Hindlimb muscle (tissue), 1 donor: ENCODE results near the gene WWOX. TPM values are rescaled to one million over a fixed set of nuclear protein-coding genes. Genes with fewer than 3 reads are reported as not detected.
"Not testable (repeated sequence)": the region's sequence is repeated elsewhere in the genome, so short reads cannot be mapped to it uniquely, and the experiment has no call there.

Source experiments
- DNase-seq: peaks from one replicate; pipeline ENCODE4 v3.0.0-alpha.2; 2013
- polyA plus RNA-seq: library from polyadenylated mRNA; unstranded; fragments of 120-200 nt; gene quantifications from one replicate; pipeline ENCODE4 v1.2.1, GENCODE V29; 2013; ENCODE audit not compliant: insufficient read length

WWOX gene
- polyA plus RNA-seq, 1 donor, result 12.9 TPM

DNA sequence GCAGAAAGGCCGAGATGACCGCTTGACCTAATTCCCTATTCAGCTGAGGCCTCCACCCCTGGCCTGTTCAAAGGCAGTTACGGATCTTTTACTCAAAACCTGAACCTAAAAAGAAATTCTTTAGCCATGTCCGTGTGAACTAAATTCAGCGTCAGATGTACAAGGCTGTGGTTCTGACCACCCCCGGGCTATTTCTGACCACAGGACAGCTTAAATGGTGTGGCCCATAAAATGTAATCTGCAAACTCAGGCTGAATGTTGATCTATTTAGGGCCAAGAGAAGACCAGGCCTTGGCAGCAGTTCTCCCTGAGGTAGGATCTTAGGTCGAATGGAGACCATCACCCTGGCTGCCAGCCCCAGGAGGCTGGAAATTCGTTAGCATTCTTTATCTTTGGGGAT, 485.5 kb downstream of the WWOX start:
- no peak for DNase-seq

DNA sequence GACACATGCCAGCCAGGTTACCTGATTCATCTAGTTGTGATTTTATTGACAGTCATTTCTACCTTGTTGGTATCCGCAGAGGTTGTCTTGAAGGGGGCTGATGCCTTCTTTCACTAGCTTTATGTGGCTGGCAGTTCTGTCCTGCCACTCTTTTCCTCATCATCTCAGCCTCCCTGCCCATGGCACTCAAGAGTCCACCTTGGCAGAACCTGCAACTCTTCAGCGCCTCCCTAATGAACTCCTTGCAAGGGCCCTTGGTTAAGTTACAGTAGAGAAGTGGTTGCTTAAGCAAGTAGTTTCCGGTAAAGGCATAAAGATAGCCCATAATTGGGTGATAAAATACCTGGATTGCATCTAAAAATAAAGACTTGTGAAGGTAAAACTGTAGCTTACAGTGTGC, 489.9 kb downstream of the WWOX start:
- DNase-seq, result no peak

DNA sequence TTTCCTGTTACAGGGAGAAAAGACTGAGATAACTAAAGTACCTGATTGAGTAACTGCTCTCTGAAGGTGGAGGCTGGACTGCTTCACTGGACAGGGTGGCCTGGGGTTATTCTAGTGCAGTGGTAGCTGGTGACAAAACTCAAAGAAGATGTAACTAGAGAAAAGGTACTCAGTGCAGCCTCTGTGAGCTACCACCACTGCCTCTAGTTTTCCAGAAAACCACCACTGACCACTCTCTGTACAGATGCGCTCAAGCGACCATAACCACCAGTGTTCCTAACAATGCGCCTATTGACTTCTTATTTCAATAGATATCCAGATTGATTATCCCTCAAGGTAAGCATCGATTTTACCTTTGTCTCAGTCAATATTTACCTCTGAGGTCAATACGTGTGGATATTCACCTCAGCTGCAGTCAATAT, 492.2 kb downstream of the WWOX start:
- no peak for DNase-seq

DNA sequence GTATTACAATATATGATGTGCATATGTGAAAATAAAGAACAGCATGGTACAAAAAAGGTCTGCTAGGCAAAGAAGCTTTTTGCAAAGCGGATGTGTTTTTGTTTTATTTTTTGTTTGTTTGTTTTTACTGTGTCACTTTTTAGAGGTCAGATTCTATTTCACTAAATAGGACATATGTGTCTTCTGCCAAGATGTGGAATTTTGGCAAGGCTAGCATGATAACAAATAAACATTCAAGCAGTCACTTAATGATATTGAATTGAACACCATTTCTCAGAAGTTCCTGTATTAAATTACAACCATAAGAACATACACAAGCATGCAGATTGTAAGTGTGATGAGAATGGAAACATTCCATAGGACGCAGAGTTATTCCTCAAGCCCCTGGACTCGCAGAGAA, 492.7 kb downstream of the WWOX start:
- no peak for DNase-seq

DNA sequence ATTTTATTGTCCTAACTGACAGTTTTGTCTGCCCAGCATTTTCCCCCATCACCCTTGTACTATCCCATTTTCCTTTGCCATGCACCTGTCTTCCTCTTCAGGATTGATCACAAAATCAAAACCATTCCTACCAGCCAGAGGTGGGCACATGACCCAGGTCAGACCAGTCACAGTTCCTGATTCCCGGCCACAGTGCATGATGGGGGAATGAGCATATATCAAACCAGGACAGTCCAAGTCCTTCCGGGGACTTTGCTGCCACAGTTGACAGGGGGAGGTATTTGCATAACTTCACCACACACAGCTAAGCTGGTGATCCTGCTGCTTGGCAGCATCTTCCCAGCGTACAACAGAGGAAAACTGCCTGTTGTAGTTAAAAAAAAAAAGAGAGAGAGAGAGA, 493.9 kb downstream of the WWOX start:
- DNase-seq, result no peak

DNA sequence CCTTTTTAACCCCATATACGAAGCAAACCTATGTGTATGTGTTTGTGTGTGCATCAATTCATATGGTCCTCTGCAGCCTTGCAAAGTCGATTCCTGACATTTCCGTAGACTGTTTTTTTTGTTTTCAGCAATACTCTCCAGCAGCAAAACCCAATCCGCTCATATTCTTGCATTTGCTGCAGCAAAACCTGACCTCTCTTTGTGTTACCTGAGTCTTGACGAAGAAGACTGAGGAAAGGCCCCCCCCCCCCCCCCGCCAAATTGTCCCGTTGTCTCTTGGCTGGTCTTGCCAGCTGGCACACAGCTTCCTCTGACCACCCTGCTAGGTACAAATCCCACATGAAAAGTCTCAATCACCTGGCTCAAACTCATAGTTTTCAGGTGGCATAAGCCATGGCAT, 494.7 kb downstream of the WWOX start:
- DNase-seq, result no peak

DNA sequence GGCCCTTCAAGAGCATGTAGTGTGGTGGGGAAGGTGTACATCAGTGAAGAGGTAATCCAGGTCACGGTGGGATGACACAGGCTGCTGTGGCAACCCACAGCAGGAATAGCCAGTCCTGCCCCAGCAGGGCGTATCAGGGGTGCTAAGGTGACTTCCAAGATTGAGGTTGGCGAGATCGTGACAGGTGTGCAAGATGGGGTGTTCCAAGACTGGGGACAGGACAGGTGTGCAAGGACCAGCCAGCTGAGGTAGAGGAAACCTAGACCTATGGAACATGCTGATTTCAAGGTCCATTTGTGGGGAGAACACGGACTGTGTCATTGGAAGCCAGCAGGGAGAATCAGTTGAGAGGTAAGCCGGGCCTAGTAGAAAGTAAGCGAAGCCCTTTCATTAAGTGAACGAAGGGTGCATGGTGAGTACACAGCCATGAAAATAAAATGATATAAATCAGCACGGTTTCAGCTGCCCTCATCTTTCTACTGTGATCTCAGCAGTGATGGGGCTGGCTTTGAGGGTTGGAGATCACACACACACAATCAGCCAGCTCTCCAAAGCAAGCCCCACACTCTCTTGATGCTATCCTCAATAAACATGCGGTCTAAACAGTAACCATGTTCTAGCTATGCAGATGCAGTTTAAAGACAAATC, 497.0 kb downstream of the WWOX start:
- no peak for DNase-seq

DNA sequence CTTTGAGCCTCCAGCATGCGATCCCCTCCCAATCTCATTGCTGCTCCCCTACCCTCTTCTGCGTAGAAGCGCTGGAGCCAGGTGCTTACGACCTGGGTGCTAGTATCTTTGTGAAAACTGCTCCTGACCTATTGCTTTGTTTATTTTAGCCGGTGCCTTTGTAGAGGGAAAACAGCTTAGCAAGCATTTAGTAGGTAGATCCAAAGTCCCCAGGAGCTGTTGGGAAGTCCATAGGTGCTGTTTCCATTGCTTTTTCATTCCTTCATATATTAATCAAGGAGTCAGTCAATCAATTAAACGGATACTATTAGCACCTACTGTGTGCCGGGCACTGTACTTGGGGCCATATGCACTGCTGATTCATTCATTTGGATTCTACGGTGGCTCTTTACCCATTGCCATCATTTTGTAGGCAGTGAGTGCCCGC, 497.6 kb downstream of the WWOX start:
- DNase-seq, result no peak

DNA sequence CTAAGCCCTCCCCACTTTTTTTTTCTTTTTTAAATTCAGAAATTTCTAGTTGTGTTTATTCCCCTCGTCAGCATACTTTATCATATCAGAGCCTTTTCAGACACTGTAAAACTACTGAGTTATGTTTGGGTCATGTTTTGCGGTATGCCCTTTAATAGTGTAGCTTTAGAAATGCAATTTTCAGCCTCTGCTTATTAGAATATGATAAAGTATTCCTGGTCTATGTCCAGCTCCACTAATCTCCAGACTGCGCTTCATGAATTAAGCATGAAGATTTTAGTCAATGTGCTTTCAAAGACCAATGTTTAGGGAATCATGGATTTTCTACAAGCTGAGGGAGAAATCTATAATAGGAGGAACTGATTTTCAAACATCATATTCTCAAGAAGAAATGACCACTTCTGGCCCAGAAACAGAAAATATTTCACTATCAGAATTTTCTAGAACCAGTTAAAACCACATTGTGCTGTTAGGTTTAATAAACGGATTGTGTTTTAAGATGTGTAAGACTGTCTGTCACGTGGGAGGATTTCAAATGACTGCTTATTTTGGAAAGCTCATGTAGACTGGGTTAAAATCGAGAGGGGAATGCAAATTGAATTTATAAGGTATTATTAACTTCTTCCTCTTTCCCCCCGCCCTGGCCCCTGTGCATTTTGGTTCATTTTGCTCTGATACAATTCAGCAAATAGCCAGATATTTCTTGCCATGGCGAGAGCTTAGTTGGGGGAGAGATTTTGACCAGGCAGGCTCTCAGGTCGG, 498.5 kb downstream of the WWOX start:
- no peak for DNase-seq

DNA sequence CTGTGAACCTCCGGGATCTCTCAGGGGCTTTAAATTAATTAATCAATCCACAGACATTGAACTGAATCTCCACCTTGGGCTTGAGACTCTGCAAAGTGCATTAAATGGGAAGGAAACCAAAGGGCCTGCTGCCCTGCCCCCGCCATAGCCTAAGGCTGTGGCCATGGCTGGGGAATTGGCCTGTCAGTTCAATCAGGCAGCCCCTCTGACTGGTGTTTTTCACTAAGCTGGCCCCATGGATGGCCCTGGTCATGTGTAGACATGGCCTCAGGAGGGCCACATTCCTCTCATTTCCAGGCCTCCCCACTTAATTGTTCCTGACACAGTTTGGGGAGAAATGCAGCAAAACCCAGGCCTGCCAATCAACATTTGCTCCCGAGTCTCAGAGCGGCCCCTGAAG, 499.8 kb downstream of the WWOX start:
- no peak for DNase-seq

DNA sequence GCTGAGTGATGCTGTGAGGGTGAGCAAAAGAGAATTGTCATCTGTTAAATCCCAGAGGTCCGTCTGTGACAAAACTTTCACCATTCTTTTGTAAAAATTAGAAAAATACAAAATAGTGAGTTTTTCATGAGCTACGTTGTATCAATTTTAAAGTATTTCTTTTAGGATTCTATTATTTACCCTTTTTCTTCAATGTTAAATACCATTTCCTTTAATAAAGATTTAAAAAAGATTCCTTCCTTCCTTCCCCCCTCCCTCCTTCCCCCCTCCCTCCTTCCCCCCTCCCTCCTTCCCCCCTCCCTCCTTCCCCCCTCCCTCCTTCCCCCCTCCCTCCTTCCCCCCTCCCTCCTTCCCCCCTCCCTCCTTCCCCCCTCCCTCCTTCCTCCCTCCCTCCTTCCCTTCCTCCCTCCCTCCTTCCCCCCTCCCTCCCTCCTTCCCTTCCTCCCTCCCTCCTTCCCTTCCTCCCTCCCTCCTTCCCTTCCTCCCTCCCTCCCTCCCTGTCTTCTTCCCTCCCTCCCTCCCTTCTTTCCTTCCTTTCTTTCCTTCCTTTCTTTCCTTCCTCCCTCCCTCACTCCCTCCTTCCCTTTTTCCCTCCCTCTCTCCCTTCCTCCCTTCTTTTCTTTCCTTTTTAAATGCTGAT, 505.1 kb downstream of the WWOX start:
- not testable (repeated sequence) for DNase-seq

DNA sequence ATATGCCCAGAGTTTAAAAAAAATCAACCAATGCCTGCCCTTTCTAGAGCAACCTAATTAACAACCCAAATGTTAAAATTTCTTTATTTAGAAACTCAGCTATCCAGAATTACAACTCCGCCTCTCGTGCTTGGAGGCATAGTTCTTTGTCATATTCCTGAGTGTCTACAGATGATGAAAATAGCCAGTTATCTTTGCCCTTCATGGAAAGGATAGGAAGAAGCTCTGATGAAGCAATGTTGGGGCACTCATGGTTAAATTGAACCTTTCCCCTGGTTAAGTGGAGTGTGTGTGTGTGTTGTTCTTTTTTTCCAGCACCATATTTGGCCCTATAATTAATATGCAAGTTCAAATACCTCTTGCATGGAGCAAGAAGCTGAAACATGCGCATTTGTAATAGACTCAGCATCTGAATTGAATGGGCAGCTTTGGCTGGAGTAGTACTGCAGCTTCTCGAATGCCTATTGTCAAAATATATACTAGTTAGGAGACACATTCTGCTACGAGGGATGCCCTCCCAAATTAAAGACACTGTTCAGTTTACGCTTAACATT, 506.2 kb downstream of the WWOX start:
- DNase-seq, result no peak

DNA sequence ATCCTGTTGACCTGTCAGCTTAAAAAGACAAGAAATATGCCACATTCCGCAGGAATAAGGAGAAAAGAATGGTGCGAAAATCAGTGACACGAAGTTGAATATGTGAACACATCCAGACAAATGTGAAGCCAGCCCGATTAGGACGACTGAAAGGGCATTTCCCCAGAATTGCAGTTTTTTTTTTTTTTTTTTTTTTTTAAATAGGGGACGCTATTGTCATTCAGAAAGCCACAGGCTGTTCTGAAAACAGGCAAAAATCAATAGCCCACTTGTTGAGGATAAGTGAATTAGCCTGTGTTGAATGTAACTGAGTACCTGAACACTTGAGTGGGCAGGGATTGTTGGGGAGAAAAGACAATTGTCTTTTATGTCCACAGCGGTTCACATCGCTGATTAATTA, 507.1 kb downstream of the WWOX start:
- no peak for DNase-seq

DNA sequence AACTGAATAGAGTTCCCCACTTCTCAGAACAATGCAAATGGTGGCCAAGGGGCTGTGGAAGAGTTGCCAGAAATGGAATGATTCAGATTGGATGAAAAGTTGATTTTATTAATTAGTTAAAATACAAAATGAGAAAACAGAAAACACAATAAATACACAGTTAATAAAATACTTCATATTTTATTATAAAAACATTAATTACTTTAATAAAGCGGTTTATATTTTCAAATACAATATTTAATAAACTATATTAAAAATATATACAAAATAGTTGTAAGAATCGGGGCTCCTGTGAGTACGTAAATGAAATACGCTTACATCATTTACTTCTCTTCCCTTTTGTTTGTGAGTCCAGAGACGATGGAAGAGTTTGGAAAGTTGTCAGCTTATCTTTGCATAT, 507.6 kb downstream of the WWOX start:
- DNase-seq, result no peak

DNA sequence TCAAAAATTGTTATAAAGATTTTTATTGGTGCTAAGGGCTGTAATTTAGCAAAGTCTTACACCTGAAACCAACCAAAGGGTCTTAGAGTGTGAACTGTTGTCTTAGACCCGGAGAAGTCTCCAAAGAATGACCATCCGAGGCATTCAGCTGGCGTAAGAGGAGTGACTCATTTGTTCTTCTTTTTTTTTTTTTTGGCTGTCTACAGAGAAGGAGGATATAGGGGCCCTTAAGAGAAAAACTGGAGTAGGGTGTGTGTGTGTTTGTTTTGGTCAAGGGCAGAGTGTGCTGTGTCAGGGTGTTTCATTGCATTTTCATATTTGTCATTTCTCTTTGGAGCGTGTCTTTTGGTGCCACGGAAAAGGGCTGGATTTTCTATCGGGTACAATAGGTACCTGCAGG, 508.0 kb downstream of the WWOX start:
- no peak for DNase-seq

DNA sequence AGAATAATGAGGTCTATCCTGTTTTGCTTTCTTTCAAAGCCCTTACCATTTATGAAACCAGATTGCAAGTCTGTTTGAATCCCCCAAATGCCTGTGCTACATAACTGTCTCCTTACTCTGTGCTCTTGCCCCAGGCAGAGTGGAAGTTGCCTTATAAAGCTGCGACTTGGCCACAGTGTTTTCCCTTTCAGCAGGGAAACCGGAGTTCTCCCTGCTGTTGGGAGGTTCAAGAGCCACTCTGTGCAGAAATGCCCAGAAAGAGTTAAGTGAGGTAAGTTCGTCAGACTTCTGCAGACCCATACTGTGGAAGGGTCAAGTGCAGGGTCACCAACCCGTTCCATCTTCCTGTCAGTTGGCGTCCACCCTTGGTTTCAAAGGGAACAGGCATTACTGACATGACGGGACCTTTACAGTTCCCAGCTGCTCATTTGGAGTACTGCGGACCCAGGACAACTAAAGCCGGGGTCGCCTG, 508.9 kb downstream of the WWOX start:
- DNase-seq, result no peak

DNA sequence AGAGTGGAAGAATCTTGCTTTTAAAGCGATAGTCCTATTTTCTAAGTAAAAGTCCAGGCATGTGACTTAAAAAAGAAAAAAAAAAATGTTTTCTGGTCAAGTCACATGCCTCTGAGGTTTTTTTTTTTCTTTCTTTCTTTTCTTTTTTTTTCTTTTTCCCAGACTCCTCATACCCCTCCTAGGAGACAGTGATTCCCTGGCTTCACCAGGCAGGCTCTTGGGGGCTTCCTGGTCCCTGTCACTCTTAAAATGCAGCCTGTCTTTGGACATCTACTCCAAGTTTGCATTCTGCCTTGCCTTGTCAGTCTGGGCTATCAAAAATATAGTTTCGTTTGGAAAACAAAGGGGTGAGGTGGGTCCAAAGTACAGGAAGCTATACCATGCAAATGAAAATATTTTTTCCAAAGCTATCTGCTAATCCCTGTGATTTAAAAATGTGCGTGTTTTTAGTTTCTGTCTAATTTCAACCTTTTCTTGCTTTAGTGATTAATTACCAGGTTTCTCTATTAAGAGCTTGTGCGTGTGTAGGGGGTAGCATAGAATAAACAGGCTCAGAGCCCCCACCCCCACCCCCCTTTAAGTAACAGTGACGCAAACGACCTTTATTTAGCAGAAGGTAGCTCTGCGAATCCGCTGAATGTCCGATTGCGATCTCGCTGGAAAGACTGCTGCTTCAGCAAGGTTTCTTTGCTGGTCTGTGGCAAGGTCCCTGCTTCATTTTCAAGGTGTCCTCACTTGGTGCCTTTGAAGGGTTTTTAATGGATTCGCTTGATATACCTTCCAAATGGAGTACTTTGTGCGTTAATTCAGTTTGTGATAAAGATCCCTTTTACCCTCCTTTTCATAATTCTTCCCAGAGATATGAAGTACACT, 510.2 kb downstream of the WWOX start:
- no peak for DNase-seq

DNA sequence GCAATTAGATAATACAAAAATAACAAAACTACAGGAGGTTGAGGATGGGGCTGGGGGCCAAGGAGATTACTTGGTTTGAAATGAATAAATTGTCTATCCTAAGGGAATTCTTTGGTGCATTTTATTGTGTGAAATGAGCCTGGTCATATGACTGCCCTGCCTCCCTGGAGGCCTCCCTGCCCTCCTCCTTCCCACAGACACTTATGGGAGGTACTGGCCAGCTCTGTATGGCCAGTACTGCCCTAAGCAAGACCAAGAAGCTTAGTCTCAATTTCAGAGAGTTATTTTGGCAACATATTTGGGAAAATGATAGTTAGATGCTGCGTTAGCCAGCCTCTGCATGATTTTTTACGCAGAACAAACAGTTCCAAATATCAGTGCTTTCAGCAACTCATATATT, 511.9 kb downstream of the WWOX start:
- DNase-seq, result no peak

DNA sequence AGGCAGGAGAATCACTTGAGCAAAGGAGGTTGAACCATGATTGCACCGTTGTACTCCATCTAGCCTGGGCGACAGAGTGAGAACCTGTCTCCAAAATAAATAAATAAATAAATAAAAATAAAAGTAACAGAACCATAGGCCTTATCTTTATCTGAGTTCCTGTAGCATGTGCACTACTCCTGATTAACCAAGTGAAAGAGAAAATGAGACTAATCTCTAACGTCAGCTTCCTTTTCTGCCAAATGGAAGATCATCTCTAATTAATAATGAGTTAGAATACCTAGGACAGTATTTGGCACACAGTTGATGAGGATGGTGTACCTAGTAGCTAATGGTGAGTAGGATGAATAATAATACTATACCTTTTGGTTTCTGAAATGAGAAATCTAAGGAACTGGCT, 520.4 kb downstream of the WWOX start:
- DNase-seq, result no peak

DNA sequence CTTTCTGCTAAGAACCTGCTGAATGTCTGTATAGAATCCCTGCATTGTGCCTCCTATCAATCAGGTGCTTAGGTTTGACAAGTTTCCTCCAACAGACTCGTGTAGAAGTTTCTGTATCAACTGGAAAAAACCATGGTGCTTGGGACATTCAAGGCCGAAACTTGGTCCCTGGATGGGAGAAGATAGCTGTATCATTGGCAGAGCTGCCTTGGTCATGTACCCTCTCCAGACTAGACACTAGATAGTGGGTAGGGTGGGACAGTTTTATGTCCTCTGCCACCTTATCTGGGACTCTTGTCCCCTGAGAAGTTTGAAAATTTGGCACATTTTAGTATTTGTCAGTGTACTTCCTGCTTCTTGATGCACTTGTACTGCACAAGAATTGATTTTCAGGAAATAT, 520.8 kb downstream of the WWOX start:
- DNase-seq, result no peak

DNA sequence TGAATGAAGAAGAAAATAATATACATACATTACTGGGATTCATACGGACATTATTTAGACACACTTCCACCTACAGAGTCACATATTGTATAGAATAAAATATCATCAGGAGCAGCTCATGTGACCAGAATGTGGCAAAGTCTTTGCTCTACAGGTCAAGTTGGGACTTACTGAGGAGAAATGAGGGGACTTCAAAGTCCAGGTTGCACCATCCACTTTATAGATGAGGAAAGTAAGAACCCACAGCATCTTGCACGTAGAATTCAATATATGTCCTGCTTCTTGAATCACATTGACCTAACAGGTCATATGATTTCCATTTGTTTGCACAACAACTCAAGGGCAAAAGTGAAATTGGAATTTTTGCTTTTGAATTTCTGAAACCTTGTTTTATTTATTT, 524.3 kb downstream of the WWOX start:
- DNase-seq, result no peak

DNA sequence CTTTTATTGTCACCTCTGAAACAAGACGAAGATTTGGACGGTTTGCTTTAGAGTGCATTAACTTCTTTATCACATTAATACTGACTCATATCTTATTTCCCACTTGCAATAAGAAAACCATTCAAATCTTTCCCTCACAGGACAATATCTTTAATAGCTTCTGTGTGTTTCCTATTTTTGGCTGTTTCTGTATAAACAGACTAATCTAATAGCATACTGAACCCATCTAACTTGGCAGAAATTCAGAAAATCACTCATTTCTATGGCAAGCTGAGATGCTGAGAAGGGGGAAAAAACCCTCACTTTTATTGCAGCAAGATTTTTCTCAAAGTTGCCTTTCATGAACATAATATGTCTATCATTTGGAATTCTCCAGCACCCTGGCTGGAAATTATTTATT, 524.9 kb downstream of the WWOX start:
- DNase-seq, result no peak
